IPS DF 6.9 (cell line): ENCODE results near the gene SMCO2.

Source experiments
- DNase-seq: peaks from one replicate; pipeline ENCODE4 v3.0.0-alpha.2; 2013; ENCODE audit warnings: low read depth, low spot score
- H3K27ac ChIP-seq: one replicate; pipeline ENCODE4 v1.5.1; 2013; ENCODE audit warnings: low read length, control low read depth
- H3K27me3 ChIP-seq: 2 replicates; pipeline ENCODE4 v1.6.1; 2013; ENCODE audit warnings: mild to moderate bottlenecking, low read length; ENCODE audit not compliant: control insufficient read depth, insufficient read depth
- H3K36me3 ChIP-seq: 2 replicates; pipeline ENCODE4 v1.6.1; 2013; ENCODE audit warnings: low read length; ENCODE audit not compliant: control insufficient read depth, insufficient read depth
- H3K4me1 ChIP-seq: 2 replicates; pipeline ENCODE4 v1.6.1; 2013; ENCODE audit warnings: low read length; ENCODE audit not compliant: control insufficient read depth, insufficient read depth
- H3K4me3 ChIP-seq: 2 replicates; pipeline ENCODE4 v1.5.1; 2013; ENCODE audit warnings: mild to moderate bottlenecking, low read length
- H3K9me3 ChIP-seq: 2 replicates; pipeline ENCODE4 v1.6.1; 2013; ENCODE audit warnings: low read length, inconsistent platforms; ENCODE audit not compliant: control insufficient read depth, insufficient read depth
- WGBS: extraction: QIAGEN DNeasy Blood & Tissue Kit; methylation state at CpG from one replicate; pipeline ENCODE4 v1.1.7; 2013; ENCODE audit warnings: mixed read lengths, missing lambda C conversion rate; ENCODE audit not compliant: insufficient read length, insufficient coverage; 5-methylcytosine and 5-hydroxymethylcytosine counted together

The SMCO2 gene

DNA sequence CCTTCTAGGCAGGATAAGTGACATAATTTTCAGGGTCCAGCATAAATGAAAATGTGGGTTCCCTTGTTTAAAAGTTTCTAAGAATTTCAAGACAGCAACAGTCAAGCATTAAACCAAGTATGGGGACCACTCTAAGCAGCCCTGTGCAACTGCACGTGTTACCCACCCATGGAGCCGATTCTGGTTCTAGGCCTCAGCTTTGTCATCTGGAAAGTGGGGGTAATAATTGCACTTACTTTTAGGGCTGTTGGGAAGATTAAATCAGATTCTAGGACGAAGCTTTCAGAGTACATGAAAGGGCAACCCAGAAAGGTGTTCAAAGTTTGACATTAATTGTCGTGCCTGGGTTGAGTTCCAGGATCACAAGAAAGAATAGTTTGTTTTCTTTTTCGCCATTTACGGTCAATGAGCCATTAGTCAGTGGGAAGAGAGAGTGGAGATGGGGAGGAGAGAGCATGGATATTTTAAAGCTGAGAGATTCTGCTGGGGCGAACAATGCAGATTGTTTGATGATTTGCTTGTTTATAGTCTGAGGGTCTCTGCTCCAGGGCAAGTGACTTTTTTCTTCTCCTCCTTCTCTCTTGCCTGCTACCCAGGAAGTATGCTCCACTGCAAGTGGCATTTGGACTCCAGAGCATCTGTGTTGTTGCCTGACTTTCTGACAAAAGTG lies 66.8 kb downstream of the SMCO2 start:
- H3K36me3 ChIP-seq = no peaks in the 10 kb centered on the region
- H3K4me1 ChIP-seq = no peaks in the 10 kb centered on the region
- H3K4me3 ChIP-seq = no peak overlapping the region
- H3K27ac ChIP-seq = no peak overlapping the region
- no CpG with 5 or more reads among the region's 7 CpGs for WGBS
- no peaks in the 10 kb centered on the region for H3K27me3 ChIP-seq
- DNase-seq = no peak
- no peaks in the 10 kb centered on the region for H3K9me3 ChIP-seq

DNA sequence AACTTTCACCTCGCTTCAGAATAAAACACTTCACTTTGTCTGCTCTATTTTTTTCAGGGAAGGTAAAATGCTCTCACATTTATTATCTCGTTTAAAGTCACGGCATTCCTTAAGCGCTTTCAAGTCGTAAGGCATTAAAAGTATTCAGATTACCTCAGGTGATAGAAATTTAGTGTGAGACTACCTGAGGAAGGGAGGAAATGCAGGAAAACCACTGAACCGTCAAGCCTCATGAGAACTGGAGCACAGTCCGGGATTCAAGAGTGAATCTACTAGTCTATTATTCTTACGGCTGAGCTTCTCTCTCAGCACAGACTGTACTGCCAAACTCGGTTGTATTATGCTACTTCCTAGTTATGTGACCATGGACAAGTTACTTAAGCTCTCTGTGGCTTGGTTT lies 69.1 kb downstream of the SMCO2 start:
- H3K9me3 ChIP-seq = no peaks in the 10 kb centered on the region
- no peaks in the 10 kb centered on the region for H3K36me3 ChIP-seq
- no peaks in the 10 kb centered on the region for H3K27me3 ChIP-seq
- no peak for DNase-seq
- H3K4me1 ChIP-seq = no peaks in the 10 kb centered on the region
- no CpG with 5 or more reads among the region's 9 CpGs for WGBS
- H3K27ac ChIP-seq = no peak overlapping the region
- H3K4me3 ChIP-seq = no peak overlapping the region

DNA sequence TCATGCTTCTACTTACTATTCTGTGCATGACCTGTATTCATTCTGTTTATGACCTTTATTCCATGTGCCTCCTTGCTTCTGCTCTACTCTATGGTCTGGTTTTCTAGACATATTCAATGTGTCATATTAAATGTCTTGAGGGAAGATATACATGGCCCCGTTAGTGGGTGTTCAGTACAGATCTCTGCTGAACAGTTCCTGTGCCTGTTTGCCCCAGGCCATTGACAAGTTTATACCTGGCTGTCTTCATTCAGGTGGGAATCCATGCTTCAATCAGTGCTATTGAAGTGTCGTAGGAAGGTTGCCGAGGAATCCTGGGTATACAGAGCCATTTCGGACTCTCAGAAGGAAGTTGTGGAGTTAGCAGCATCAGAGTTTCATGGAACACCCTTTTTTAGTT lies 70.1 kb downstream of the SMCO2 start:
- no peak for DNase-seq
- no peaks in the 10 kb centered on the region for H3K9me3 ChIP-seq
- no peaks in the 10 kb centered on the region for H3K27me3 ChIP-seq
- no peak overlapping the region for H3K27ac ChIP-seq
- H3K4me1 ChIP-seq = 0 out of 2 replicates have a peak, but pooled peaks cover 2% of the 10 kb centered on the region
- H3K36me3 ChIP-seq = no peaks in the 10 kb centered on the region
- H3K4me3 ChIP-seq = no peak overlapping the region
- no CpG with 5 or more reads among the region's 4 CpGs for WGBS

DNA sequence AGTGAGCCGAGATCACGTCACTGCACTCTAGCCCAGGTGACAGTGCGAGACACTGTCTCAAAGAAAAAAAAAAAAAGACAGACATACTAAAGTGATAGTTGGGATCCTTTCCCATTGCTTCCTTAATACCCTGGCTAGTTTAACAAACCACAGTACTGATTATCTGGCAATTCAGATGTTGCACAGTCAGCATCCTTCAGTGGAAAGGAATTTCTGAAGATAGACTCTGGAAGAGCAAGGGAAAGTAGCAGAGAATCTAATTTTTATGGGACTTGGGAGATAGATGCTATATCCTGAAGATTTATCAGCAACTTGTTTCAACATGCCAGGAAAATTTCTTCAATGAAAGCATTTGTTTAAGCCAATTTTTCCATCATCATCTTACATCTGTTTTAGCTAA lies 71.0 kb downstream of the SMCO2 start:
- H3K27ac ChIP-seq = no peak overlapping the region
- H3K27me3 ChIP-seq = no peaks in the 10 kb centered on the region
- H3K36me3 ChIP-seq = no peaks in the 10 kb centered on the region
- WGBS = no CpG with 5 or more reads among the region's 3 CpGs
- DNase-seq = no peak
- no peaks in the 10 kb centered on the region for H3K9me3 ChIP-seq
- H3K4me3 ChIP-seq = no peak overlapping the region
- 0 out of 2 replicates have a peak, but pooled peaks cover 2% of the 10 kb centered on the region for H3K4me1 ChIP-seq

DNA sequence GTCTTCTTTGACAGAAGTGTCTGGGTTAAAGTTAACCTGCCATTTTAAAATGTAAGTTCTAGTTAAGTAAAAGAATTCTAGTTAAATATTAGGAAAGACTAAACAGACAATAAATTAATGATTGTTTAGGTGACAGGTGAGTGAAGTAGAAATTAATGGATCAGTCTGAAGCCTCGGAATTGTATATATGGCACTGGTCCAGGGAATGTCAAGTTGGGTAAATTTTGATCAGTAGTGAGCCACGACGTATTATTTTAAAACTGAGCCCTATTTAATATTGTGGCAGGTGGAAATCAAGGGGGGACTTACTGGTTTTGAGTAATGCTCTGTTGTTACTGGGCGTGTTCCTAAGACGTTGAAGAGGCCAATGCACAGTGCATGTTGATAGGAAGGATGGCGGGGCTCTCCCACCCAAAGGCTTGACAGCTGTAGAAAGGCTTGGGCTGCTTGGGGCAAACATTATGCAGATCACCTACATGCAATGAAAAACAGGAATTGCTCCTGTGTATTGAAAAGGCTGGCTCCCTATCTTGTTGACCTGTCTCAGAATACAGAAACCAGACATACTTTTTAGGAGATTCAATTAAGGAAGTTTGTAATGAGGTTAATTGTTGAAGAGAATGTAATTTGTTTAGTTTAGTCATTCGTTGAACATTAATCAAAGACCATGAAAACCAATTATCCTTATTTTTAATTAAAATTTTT lies 71.6 kb downstream of the SMCO2 start:
- Histone ChIP-seq H3K9me3 (no peaks in the 10 kb centered on the region), H3K4me3 (no peak overlapping the region), H3K27me3 (no peaks in the 10 kb centered on the region), H3K4me1 (0 out of 2 replicates have a peak, but pooled peaks cover 2% of the 10 kb centered on the region), H3K27ac (no peak overlapping the region), H3K36me3 (no peaks in the 10 kb centered on the region)
- WGBS = 100% methylated on average over 1 of the region's 7 CpGs
- DNase-seq = no peak

DNA sequence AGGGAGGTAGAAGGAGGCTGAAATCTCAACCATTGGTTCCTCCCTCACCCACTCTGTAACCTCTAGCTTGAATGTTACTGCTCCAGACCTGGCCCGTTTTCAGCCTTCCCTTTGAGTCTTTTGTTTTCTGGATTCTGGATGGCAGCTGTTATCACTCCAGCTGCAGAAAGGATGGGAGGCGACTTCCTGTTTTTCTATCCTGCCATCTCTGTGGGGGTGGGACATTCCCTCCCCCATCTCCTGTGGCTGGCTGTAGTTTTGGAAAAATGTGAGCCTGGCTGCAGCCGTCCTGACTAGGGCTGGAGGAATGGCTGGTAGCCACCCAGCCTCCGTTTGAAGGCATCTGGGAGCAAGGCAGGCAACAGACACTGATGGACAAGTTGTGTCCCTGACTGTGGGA lies 74.5 kb downstream of the SMCO2 start:
- Histone ChIP-seq H3K36me3 (no peaks in the 10 kb centered on the region), H3K27me3 (no peaks in the 10 kb centered on the region; the same call in 1 of the 2 replicates), H3K27ac (no peak overlapping the region), H3K4me1 (0 out of 2 replicates have a peak, but pooled peaks cover 2% of the 10 kb centered on the region), H3K4me3 (no peak overlapping the region), H3K9me3 (no peaks in the 10 kb centered on the region)
- no peak for DNase-seq
- no CpG with 5 or more reads among the region's 4 CpGs for WGBS

DNA sequence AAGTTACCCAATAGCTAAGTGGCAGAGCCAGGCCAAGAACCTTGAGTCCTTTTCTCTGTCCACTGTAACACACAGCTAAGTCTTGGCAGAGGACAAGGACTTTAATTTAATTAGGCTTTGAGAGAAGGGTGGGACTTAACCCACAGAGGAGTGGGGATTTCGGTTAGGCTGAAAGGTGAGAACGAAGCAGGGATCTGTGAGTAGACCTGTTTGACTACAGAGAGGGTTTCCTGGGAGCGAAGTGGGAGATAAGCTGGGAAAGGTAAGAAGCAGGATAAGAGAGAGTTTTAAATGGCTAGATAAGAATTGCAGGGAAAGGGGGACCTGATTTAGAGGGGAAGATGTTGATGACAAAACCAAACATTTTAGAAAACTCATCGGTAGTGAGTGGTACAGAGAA lies 75.4 kb downstream of the SMCO2 start:
- H3K27ac ChIP-seq = no peak overlapping the region
- no CpG with 5 or more reads among the region's 4 CpGs for WGBS
- no peaks in the 10 kb centered on the region for H3K36me3 ChIP-seq
- H3K4me3 ChIP-seq = no peak overlapping the region
- no peaks in the 10 kb centered on the region; the same call in 1 of the 2 replicates for H3K27me3 ChIP-seq
- no peaks in the 10 kb centered on the region for H3K9me3 ChIP-seq
- DNase-seq = no peak
- H3K4me1 ChIP-seq = 0 out of 2 replicates have a peak, but pooled peaks cover 2% of the 10 kb centered on the region

DNA sequence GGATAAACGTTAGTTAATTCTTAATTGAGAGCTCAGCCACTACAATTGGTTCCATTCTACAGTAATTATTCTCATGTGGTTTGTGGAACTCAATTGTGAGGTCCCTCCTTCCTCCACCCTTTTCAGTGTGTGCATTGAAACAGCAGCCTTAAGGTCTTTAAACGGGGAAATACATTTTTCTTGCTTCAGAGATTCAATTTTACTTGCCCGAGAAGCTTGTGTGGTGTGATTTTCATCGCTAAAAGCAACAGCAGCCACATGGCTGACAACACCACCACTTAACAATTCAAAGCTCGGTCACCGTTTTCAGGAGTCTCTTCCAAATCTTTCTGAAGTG lies 76.7 kb downstream of the SMCO2 start:
- no peaks in the 10 kb centered on the region for H3K36me3 ChIP-seq
- DNase-seq = no peak
- H3K27me3 ChIP-seq = no peaks in the 10 kb centered on the region; the same call in 1 of the 2 replicates
- H3K4me3 ChIP-seq = peak overlapping the region; percentile 68; the same call in 1 of the 2 replicates
- no peak overlapping the region for H3K27ac ChIP-seq
- no peaks in the 10 kb centered on the region for H3K9me3 ChIP-seq
- no CpG with 5 or more reads among the region's 6 CpGs for WGBS
- 0 out of 2 replicates have a peak, but pooled peaks cover 2% of the 10 kb centered on the region for H3K4me1 ChIP-seq

DNA sequence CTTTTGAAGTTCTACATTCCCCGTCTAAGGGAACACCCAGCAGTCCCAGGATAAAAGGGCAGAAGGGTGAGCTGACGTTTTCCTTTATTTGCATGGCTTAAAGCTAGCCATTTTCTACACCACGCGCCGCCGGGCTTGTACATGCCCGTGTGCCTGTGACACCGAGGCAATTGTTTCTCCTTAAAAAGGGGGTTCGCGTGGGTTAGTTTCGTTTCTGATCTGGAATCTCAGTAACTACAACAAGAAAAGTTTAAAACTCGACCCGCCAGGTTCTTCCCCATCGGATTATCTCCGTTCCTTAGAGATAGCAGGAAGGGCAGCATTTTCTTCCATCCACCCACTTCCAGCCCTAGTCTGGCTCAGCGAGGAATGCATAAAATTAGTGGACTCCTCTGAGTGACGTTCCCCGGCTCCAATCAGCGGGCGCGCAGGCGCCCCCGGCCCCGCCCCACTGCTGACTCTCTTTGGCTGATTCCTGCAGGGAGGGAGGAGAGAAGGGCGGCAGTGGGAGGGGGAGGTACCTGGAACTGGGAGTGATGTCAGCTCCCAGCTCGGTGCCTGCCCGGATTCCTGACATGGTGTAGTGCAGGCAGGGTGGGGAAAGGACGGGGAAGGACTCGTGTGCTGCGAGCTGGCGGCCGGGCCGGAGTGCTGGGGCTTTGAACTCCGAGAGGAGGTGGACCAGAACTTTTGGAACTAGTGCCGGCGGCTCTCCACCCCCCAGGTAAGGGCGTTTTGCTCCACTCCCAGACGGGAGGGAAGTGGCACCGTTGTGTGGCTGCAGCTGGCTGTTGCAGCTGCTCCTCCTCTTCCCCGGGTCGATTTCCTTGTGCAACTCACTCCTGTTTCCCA lies 77.3 kb downstream of the SMCO2 start, which contains the start of gene PPFIBP1:
PPFIBP1 (plus strand) TSS at position 565 of the 852 bp plus-strand sequence. CDS start 109,191 bp downstream, outside the sequence.
- Histone ChIP-seq H3K4me1 (0 out of 2 replicates have a peak, but pooled peaks cover 2% of the 10 kb centered on the region), H3K9me3 (no peaks in the 10 kb centered on the region), H3K27ac (no peak within 1 kb of the TSS), H3K4me3 (peak within 1 kb of the TSS; percentile 72; the same call in 1 of the 2 replicates), H3K27me3 (no peaks in the 10 kb centered on the region; the same call in 1 of the 2 replicates), H3K36me3 (no peaks in the 10 kb centered on the region)
- peak; percentile 90 for DNase-seq
- no CpG with 5 or more reads among the region's 41 CpGs for WGBS

DNA sequence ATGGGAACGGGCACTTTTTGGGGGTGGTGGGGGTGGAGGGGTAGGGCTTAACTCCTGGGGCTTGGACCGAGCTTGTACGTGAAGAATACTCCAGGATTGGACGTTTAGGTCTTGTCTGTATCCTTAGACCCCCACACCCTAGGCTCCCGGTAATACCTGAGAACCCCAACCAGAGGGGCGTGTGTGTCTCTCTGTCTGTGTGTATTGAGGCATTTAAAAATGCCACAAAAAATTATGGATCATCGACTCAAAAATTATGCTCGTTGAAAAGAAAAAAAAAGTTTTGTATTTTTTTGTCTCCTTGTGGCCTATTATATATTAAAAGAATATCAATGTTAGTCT lies 77.9 kb downstream of the SMCO2 start:
- H3K4me3 ChIP-seq = peak overlapping the region; percentile 72; the same call in 1 of the 2 replicates
- no peaks in the 10 kb centered on the region for H3K9me3 ChIP-seq
- no peak for DNase-seq
- H3K36me3 ChIP-seq = no peaks in the 10 kb centered on the region
- H3K27ac ChIP-seq = no peak overlapping the region
- H3K4me1 ChIP-seq = 0 out of 2 replicates have a peak, but pooled peaks cover 2% of the 10 kb centered on the region
- no CpG with 5 or more reads among the region's 8 CpGs for WGBS
- no peaks in the 10 kb centered on the region; the same call in 1 of the 2 replicates for H3K27me3 ChIP-seq
